HCT116 (cell line): ENCODE data around the gene G6PC2.

Experiments
- ATF3 ChIP-seq: IDR thresholded peaks from 2 replicates; pipeline ENCODE4 v1.6.1; 2012
- CTCF ChIP-seq, 3 experiments: fragments of 200-600 bp in 1 of 3; sonication (generic) in 1 of 3; IDR thresholded peaks in 2 of 3; conservative IDR thresholded peaks in 1 of 3; 2 replicates each; pipeline ENCODE4 v1.5.1; 2012 to 2017; ENCODE audit warnings: low read depth in 2 of 3, low read length in 2 of 3, antibody characterized with exemption in 1 of 3, borderline replicate concordance in 1 of 3, control low read depth in 1 of 3, mild to moderate bottlenecking in 1 of 3, mixed read lengths in 1 of 3, mixed run types in 1 of 3, moderate library complexity in 1 of 3; ENCODE audit not compliant: insufficient read depth in 1 of 3
- ELF1 ChIP-seq: IDR thresholded peaks from 2 replicates; pipeline ENCODE4 v1.6.1; 2012; ENCODE audit warnings: low read depth, borderline replicate concordance
- EZH2 ChIP-seq: fragments of 200-600 bp; sonication (generic); IDR thresholded peaks from 2 replicates; pipeline ENCODE4 v1.6.1; 2017; ENCODE audit warnings: antibody characterized with exemption, mixed run types
- EZH2phosphoT487 ChIP-seq: fragments of 200-600 bp; IDR thresholded peaks from 2 replicates; pipeline ENCODE4 v1.6.1; 2018; ENCODE audit warnings: antibody characterized with exemption, borderline replicate concordance
- POLR2A ChIP-seq: IDR thresholded peaks from 2 replicates; pipeline ENCODE4 v1.7.0; 2011; ENCODE audit warnings: borderline replicate concordance; ENCODE audit not compliant: insufficient read depth, insufficient read length; ENCODE audit errors: extremely low read depth
- POLR2AphosphoS5 ChIP-seq: IDR thresholded peaks from 2 replicates; pipeline ENCODE4 v1.6.1; 2011; ENCODE audit warnings: mild to moderate bottlenecking, low read depth, low read length, moderate library complexity
- RAD21 ChIP-seq: IDR thresholded peaks from 2 replicates; pipeline ENCODE4 v1.6.1; 2012; ENCODE audit warnings: low read depth, mild to moderate bottlenecking
- SIN3A ChIP-seq: IDR thresholded peaks from 2 replicates; pipeline ENCODE4 v1.6.1; 2012; ENCODE audit warnings: low read depth
- SP1 ChIP-seq: IDR thresholded peaks from 2 replicates; pipeline ENCODE4 v1.6.1; 2012; ENCODE audit warnings: low read depth
- TCF7L2 ChIP-seq: IDR thresholded peaks from 2 replicates; pipeline ENCODE4 v1.7.0; 2011; ENCODE audit warnings: borderline replicate concordance, inconsistent platforms; ENCODE audit not compliant: insufficient read depth, insufficient read length; ENCODE audit errors: extremely low read depth
- YY1 ChIP-seq: IDR thresholded peaks from 2 replicates; pipeline ENCODE4 v1.6.1; 2011; ENCODE audit warnings: low read length, low read depth, moderate library complexity, mild to moderate bottlenecking; ENCODE audit not compliant: insufficient replicate concordance; ENCODE audit errors: extremely low read depth
- TF ChIP-seq, protein P1 (sequence below): IDR thresholded peaks from 2 replicates; pipeline ENCODE4 v1.6.1; 2012
- TF ChIP-seq, protein P2 (sequence below): IDR thresholded peaks from 2 replicates; pipeline ENCODE4 v1.6.1; 2012; ENCODE audit warnings: low read depth

GRCh38 chr2:168851674-168852320 is 49.3 kb upstream of the G6PC2 start:
- TF ChIP-seq RAD21 (no peak), CTCF (IDR thresholded peaks at IDR 0.05 in 2 of 3, conservative IDR thresholded peaks at IDR 0.05 in 1 of 3; ENCODE audit: borderline replicate concordance in 1 of 3, insufficient read depth in 1 of 3, low read depth in 2 of 3, low read length in 2 of 3) (no peak), POLR2A (no peak), SP1 (no peak; the same call in 1 of the 2 replicates), SIN3A (no peak), YY1 (no peak), ELF1 (no peak), ATF3 (no peak), EZH2 (no peak), EZH2phosphoT487 (no peak), POLR2AphosphoS5 (0 out of 2 replicates have a peak, but pooled peaks have one; percentile 23), TCF7L2 (no peak)
- TF ChIP-seq, protein P1, sequence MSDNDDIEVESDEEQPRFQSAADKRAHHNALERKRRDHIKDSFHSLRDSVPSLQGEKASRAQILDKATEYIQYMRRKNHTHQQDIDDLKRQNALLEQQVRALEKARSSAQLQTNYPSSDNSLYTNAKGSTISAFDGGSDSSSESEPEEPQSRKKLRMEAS: no peak; the same call in 1 of the 2 replicates
- TF ChIP-seq, protein P2, sequence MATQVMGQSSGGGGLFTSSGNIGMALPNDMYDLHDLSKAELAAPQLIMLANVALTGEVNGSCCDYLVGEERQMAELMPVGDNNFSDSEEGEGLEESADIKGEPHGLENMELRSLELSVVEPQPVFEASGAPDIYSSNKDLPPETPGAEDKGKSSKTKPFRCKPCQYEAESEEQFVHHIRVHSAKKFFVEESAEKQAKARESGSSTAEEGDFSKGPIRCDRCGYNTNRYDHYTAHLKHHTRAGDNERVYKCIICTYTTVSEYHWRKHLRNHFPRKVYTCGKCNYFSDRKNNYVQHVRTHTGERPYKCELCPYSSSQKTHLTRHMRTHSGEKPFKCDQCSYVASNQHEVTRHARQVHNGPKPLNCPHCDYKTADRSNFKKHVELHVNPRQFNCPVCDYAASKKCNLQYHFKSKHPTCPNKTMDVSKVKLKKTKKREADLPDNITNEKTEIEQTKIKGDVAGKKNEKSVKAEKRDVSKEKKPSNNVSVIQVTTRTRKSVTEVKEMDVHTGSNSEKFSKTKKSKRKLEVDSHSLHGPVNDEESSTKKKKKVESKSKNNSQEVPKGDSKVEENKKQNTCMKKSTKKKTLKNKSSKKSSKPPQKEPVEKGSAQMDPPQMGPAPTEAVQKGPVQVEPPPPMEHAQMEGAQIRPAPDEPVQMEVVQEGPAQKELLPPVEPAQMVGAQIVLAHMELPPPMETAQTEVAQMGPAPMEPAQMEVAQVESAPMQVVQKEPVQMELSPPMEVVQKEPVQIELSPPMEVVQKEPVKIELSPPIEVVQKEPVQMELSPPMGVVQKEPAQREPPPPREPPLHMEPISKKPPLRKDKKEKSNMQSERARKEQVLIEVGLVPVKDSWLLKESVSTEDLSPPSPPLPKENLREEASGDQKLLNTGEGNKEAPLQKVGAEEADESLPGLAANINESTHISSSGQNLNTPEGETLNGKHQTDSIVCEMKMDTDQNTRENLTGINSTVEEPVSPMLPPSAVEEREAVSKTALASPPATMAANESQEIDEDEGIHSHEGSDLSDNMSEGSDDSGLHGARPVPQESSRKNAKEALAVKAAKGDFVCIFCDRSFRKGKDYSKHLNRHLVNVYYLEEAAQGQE: no peak
